HG03558 (cell line): ENCODE results near the gene DOCK2.

Source experiments
- ATAC-seq: cut with Tn5 transposase; IDR thresholded peaks from one replicate; pipeline ENCODE4 v1.9.1; 2021; ENCODE audit warnings: moderate number of reproducible peaks; ENCODE audit not compliant: unreplicated experiment; ENCODE audit errors: extremely low read depth

DOCK2 gene

GRCh38 chr5:169838688-169839087 is 201.6 kb downstream of the DOCK2 start:
- peak; percentile 90 for ATAC-seq

GRCh38 chr5:169840405-169840804 is 203.3 kb downstream of the DOCK2 start:
- no peak for ATAC-seq

GRCh38 chr5:169842699-169843098 is 205.6 kb downstream of the DOCK2 start:
- ATAC-seq = no peak

GRCh38 chr5:169847519-169847918 is 210.4 kb downstream of the DOCK2 start:
- no peak for ATAC-seq

GRCh38 chr5:169848271-169848670 is 211.2 kb downstream of the DOCK2 start:
- no peak for ATAC-seq

- no peak for ATAC-seq
These were observed 211.7 kb downstream of the DOCK2 start for GRCh38 chr5:169848792-169849191.

GRCh38 chr5:169850409-169850808 is 213.3 kb downstream of the DOCK2 start:
- no peak for ATAC-seq

- no peak for ATAC-seq
These were observed 214.3 kb downstream of the DOCK2 start for GRCh38 chr5:169851321-169851850.

- ATAC-seq = no peak
These were observed 219.5 kb downstream of the DOCK2 start for GRCh38 chr5:169856571-169856970.

GRCh38 chr5:169860585-169860984 is 223.5 kb downstream of the DOCK2 start:
- ATAC-seq = no peak

- no peak for ATAC-seq
These were observed 224.4 kb downstream of the DOCK2 start for GRCh38 chr5:169861433-169861832.

- no peak for ATAC-seq
These were observed 224.9 kb downstream of the DOCK2 start for GRCh38 chr5:169861934-169862333.

- no peak for ATAC-seq
These were observed 225.3 kb downstream of the DOCK2 start for GRCh38 chr5:169862391-169862811.

GRCh38 chr5:169864483-169864882 is 227.4 kb downstream of the DOCK2 start:
- ATAC-seq = no peak

- ATAC-seq = no peak
These were observed 230.3 kb downstream of the DOCK2 start for GRCh38 chr5:169867347-169867746.

GRCh38 chr5:169869066-169869465 is 232.0 kb downstream of the DOCK2 start:
- ATAC-seq = no peak

- ATAC-seq = no peak
These were observed 233.1 kb downstream of the DOCK2 start for GRCh38 chr5:169870211-169870610.

GRCh38 chr5:169871826-169872490 is 234.9 kb downstream of the DOCK2 start:
- no peak for ATAC-seq

GRCh38 chr5:169873642-169874041 is 236.6 kb downstream of the DOCK2 start:
- no peak for ATAC-seq

- ATAC-seq = no peak
These were observed 237.5 kb downstream of the DOCK2 start for GRCh38 chr5:169874621-169875020.

- ATAC-seq = no peak
These were observed 238.1 kb downstream of the DOCK2 start for GRCh38 chr5:169875091-169875728.

GRCh38 chr5:169875731-169876130 is 238.7 kb downstream of the DOCK2 start:
- no peak for ATAC-seq
